ENCODE measurements around the gene PPP5C. TPM values are rescaled to one million over a fixed set of nuclear protein-coding genes. Genes with fewer than 3 reads are reported as not detected.
"Not testable (repeated sequence)": the region's sequence is repeated elsewhere in the genome, so short reads cannot be mapped to it uniquely, and the experiment has no call there.

Gene PPP5C
- total RNA-seq, 1 experiment from 2014 or later: 79.9 TPM

GRCh38 chr19:46435009-46435408 is 88.1 kb downstream of the PPP5C start:
- no peaks in the 10 kb centered on the region for H3K9me3 ChIP-seq (ENCODE audit: low read length)
- H3K79me2 ChIP-seq (ENCODE audit: low read length): no peaks in the 10 kb centered on the region
- no peak overlapping the region for H3K4me2 ChIP-seq (ENCODE audit: low read length)
- no peaks in the 10 kb centered on the region for H4K20me1 ChIP-seq (ENCODE audit: low read length)
- TF ChIP-seq EZH2 (IDR thresholded peaks at IDR 0.05; ENCODE audit: low read length, unreplicated experiment): no peak
- TF ChIP-seq EZH2phosphoT487 (IDR thresholded peaks at IDR 0.05; ENCODE audit: borderline replicate concordance, low read length): no peak
- TF ChIP-seq CTCF (conservative IDR thresholded peaks at IDR 0.05; ENCODE audit: low read depth, low read length): no peak
- BruUV-seq (replicated peaks): no TSS peak
- DNase-seq: no peak
- H3K27ac ChIP-seq (ENCODE audit: low read length): no peak overlapping the region
- H3K9me2 ChIP-seq (replicated peaks; ENCODE audit: low read length): no peaks in the 10 kb centered on the region
- intact Hi-C loops (cut with micrococcal nuclease): no loop called here
- ChIA-PET POLR2A (ENCODE audit: unreplicated experiment) (no interaction called here), CTCF (no interaction called here)
- H3K36me3 ChIP-seq (ENCODE audit: low read depth, low read length): no peaks in the 10 kb centered on the region
- no peaks in the 10 kb centered on the region for H3K4me1 ChIP-seq (ENCODE audit: insufficient read depth, low read length)
- H3K27me3 ChIP-seq (ENCODE audit: low read length): no peaks in the 10 kb centered on the region
- no peak overlapping the region for H3K9ac ChIP-seq (ENCODE audit: low read length)
- no peak overlapping the region for H2AFZ ChIP-seq (ENCODE audit: low read length)
- no peaks in the 10 kb centered on the region for H3F3A ChIP-seq (ENCODE audit: low read length, unreplicated experiment)
- ATAC-seq: no peak
- H3K4me3 ChIP-seq (ENCODE audit: low read length): no peak overlapping the region

GRCh38 chr19:46435689-46436088 is 88.8 kb downstream of the PPP5C start:
- ATAC-seq; intact Hi-C loops (cut with micrococcal nuclease); H3K36me3 ChIP-seq (ENCODE audit: low read depth, low read length); POLR2A ChIA-PET (ENCODE audit: unreplicated experiment); H3K9me3 ChIP-seq (ENCODE audit: low read length); DNase-seq; H3K4me1 ChIP-seq (ENCODE audit: insufficient read depth, low read length); H3K27me3 ChIP-seq (ENCODE audit: low read length); H3F3A ChIP-seq (ENCODE audit: low read length, unreplicated experiment); CTCF ChIA-PET; H2AFZ ChIP-seq (ENCODE audit: low read length); H3K79me2 ChIP-seq (ENCODE audit: low read length); H3K9me2 ChIP-seq (replicated peaks; ENCODE audit: low read length); H4K20me1 ChIP-seq (ENCODE audit: low read length); BruUV-seq (replicated peaks); H3K4me2 ChIP-seq (ENCODE audit: low read length); H3K4me3 ChIP-seq (ENCODE audit: low read length); H3K9ac ChIP-seq (ENCODE audit: low read length); H3K27ac ChIP-seq (ENCODE audit: low read length): not testable (repeated sequence)

Other genes starting within 250 kb of the PPP5C start
- not detected in 2 replicates for gene IGFL3, start 222.4 kb upstream of the PPP5C start, total RNA-seq (2014; rRNA removed)
- not detected in 2 replicates for gene IGFL2, start 198.8 kb upstream of the PPP5C start, total RNA-seq (2014; rRNA removed)
- 0.77 TPM in 1 of 2 replicates, not detected in the other for gene IGFL1, start 117.3 kb upstream of the PPP5C start, total RNA-seq (2014; rRNA removed)
- not detected in 2 replicates for gene HIF3A, start 50.0 kb upstream of the PPP5C start, total RNA-seq (2014; rRNA removed)
- not detected in 2 replicates for gene CCDC8, start 66.5 kb downstream of the PPP5C start, total RNA-seq (2014; rRNA removed)
- not detected in 2 replicates for gene PNMA8C, start 81.8 kb downstream of the PPP5C start, total RNA-seq (2014; rRNA removed)
- gene PNMA8A, start 124.5 kb downstream of the PPP5C start, total RNA-seq (2014; rRNA removed): not detected in 2 replicates
- not detected in 2 replicates for gene PNMA8B, start 148.8 kb downstream of the PPP5C start, total RNA-seq (2014; rRNA removed)

Data from PC-3 (cell line).